ENCODE results near the gene TTC38.
A peak's percentile ranks its signal among the peaks of the same experiment; 100 is the strongest.

Gene TTC38

DNA sequence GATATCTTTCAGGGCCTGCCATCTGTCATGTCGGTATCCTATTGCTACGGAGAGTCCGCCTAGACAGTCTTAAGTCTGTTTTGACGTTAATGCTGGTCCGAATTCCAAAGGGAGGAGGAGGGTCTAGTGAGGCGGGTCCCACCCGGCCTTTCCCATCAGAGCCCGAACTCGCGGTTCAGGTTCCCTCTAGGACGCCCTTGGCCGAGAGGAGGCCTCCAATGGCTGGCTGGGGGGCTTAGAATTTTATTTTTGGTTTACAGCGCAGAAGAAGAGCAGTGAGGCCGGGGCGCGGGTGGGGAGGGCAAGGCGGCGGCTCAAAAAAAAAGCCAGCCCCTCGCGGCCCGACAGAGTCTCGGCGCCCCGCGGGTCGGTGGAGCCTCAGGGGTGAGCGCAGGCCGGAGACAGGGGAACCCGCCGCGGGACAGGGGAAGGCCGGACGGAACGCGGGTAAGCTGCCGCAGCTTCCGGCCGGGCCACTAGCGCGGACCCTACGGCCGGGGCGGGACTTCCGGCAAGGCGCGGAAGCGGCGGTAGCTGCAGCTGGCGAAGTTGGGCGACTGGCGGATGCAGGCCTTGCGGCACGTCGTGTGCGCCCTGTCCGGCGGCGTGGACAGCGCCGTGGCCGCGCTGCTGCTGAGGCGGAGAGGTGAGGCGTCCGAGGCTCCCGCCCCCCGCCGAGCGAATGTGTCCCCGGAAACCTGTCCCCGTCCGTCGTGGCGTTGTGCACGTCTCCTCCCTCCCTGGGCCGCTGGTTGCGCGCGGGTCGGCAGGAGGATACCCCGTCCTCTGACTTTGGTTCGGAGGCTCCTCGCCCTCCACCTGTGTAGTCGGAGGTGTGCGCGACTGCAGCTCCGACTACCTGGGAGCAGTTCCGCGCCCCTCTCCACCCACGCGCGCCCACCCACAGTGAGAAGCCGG is 67.7 kb downstream of the TTC38 start, which contains the start of gene TRMU:
Gene TRMU, plus strand, starts transcription at position 514 of the 918 bp plus-strand sequence. Its CDS starts 51 bp downstream, at position 565.
- DNase-seq, result peak; percentile 52 to 74

DNA sequence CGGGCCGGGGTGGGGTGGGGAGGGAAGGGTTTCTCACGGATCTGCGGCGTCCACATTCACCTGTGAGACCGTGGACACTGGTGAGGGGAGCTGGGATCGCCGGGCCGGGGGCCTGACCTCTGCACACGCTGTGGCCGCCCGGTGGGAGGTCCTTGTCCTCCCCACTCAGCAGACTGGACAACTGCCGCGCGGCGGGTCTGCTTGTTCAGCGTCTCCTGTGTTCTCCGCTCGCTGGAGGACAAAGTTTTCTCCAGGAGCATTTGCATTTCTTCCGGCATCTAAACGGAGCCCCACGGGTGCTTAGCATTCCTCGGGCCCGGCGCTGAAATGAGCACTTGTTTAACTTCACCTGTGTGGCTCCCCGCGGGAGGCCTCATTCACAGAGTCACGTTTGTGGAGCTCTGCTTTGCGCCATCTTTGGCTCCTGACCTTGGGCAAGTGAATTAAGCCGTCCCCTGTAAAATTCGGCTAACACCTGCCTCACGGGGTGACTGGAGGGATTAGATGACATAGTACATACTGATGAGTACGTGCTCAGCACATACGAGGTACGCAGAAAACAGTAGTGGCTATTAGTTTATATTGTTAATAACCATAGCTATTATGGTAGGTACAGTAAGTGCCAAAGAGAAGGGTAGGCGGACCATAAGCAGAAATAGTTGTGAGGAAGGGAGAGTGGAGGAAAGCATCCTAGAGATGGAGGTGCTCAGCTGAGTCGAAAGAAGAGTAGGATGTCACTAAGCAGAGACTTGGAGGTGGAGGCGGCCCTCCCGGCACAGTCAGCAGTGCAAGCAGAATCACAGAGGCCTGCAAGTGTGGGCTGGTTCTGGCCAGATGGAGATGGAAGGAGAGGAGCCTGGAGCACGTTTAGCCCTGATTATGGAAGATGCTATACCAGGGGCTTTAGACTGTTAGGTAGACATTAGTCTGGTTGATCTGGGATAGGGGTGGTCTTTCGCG is 68.6 kb downstream of the TTC38 start:
- no peak for DNase-seq

DNA sequence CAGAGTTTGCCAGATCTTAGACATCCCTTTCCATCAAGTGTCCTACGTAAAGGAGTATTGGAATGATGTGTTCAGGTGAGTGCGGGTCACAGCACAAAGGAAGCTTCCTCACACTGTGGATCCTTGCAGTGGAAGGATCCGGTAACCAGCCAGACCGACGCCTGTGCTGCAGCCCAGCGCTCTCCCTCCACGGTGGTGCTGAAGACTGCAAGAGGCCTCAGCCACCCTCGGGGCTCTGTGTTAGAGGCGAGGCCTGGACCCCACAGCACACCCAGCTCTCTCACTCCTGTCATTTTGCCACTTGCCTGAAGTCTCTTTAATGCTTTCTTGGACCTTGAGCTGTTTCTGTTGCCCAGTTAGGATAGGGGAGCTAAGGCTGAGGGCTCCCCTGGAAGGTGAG is 70.1 kb downstream of the TTC38 start:
- DNase-seq, result no peak

DNA sequence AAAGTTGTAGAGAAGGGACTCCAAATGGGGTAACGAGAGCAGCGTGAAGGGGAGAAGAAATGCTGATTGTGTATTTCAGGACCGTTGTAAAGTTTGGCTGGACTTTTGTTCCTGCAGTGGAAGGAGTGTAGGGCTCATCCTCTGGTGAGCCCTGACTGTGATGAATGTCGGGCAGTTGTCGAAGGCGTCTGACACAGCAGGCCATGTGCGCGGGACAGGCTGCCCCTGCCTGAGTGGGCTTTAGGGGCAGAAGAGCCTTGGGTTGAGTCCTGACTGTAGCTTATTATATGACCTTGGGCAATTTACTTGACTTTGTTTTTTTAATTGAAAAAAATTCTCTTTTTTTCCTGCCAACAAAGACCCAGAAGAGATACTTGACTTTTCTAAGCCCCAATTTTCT is 70.8 kb downstream of the TTC38 start:
- DNase-seq, result no peak

DNA sequence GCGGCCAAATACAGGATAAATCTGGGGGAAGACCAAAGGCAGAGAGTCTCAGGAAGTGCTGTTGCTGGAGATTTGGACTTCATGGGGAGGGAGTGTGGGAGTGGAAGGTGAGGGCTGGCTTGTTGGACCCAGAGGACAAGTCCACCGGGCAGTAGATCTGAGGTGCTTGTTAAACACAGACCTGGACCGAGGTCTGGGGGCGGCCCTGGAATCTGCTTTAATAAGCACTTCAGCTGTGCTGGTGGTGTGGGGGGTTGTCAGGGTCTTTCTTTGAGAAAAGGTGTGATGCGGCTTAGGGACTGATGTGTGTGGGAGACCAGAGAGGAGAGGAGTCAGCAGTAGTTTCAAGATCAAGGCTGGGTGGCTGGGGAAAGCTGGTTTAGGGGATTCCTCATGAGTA is 72.1 kb downstream of the TTC38 start:
- DNase-seq, result no peak

DNA sequence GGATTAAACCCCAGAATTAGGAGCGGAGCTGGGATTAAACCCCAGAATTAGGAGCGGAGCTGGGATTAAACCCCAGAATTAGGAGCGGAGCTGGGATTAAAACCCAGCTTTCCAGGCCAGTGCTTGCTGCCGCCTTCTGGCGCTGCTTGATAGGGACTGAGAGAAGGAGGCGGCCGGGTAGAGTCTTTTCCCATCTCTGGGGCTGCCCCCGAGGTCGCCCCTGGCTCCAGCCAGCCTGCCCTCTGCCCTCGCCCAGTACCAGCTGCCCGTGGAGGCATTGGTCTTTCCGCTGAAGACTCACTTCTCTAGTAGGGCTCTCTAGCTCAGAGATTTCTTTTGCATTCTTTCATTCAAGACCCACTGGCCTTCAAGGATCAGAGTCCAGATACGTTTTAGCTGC is 72.9 kb downstream of the TTC38 start:
- DNase-seq, result no peak
